Ovary (tissue), 3 donors: ENCODE results near the gene NPRL2.

Source experiments
- EP300 ChIP-seq: sonication (generic); formaldehyde crosslinking; IDR thresholded peaks from one replicate; pipeline ENCODE4 v1.6.1; 2017; ENCODE audit warnings: antibody characterized with exemption
- POLR2A ChIP-seq: fragments of 450-650 bp; IDR thresholded peaks from one replicate; pipeline ENCODE4 v1.6.1; 2017; ENCODE audit warnings: antibody characterized with exemption, mild to moderate bottlenecking, moderate library complexity
- TF ChIP-seq, protein P1 (sequence below), 3 donors: fragments of 450-650 bp in 2 of 3; fragments of 200-600 bp in 1 of 3; IDR thresholded peaks; one replicate each; pipeline versions ENCODE4 v1.5.1 to v1.8.0; 2016 to 2022; ENCODE audit warnings: antibody characterized with exemption in 3 of 3, mild to moderate bottlenecking in 1 of 3
- donor health status: DM: no; HTN: no; CAD: no.

DNA sequence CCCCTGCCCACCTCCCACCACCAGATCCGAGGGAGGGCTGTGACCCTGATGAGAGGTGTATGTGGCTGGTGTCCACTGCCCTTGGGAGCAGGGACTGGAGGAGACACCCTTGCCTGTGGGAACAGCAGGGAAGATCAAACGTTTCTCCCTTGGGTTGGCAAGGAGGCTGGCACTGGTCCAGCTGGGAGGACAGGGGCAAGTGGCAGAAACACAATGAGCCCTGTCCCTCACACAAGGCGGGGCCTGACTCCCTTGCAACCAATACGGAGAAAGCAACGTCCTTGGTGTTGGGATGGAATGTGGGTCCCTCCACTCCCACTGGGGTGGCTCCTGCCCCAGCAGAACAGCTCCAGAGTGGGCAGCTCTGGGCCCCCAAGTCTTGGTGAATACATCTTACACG lies 33.3 kb downstream of the NPRL2 start:
- TF ChIP-seq, protein P1, sequence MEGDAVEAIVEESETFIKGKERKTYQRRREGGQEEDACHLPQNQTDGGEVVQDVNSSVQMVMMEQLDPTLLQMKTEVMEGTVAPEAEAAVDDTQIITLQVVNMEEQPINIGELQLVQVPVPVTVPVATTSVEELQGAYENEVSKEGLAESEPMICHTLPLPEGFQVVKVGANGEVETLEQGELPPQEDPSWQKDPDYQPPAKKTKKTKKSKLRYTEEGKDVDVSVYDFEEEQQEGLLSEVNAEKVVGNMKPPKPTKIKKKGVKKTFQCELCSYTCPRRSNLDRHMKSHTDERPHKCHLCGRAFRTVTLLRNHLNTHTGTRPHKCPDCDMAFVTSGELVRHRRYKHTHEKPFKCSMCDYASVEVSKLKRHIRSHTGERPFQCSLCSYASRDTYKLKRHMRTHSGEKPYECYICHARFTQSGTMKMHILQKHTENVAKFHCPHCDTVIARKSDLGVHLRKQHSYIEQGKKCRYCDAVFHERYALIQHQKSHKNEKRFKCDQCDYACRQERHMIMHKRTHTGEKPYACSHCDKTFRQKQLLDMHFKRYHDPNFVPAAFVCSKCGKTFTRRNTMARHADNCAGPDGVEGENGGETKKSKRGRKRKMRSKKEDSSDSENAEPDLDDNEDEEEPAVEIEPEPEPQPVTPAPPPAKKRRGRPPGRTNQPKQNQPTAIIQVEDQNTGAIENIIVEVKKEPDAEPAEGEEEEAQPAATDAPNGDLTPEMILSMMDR (IDR thresholded peaks at IDR 0.05): no peak
- TF ChIP-seq POLR2A: no peak
- TF ChIP-seq EP300: no peak
